Hepatocyte (in vitro differentiated cells): ENCODE results near the gene ABTB1. TPM values are rescaled to one million over a fixed set of nuclear protein-coding genes. Genes with fewer than 3 reads are reported as not detected.

Experiments used
- DNase-seq: peaks from one replicate; pipeline ENCODE4 v3.0.0-alpha.2; 2016; ENCODE audit warnings: low spot score
- H2AFZ ChIP-seq: fragments of 200-600 bp; sonication (generic); 2 replicates; pipeline ENCODE4 v1.6.0; 2016; ENCODE audit warnings: antibody characterized with exemption, mild to moderate bottlenecking
- H3K27ac ChIP-seq: fragments of 200-600 bp; sonication (generic); 2 replicates; pipeline ENCODE4 v1.5.1; 2016; ENCODE audit warnings: mild to moderate bottlenecking
- H3K27me3 ChIP-seq: fragments of 200-600 bp; sonication (generic); 2 replicates; pipeline ENCODE4 v1.6.1; 2016
- H3K36me3 ChIP-seq: fragments of 200-600 bp; sonication (generic); replicated peaks from 2 replicates; pipeline ENCODE4 v1.5.1; 2016; ENCODE audit warnings: low read depth; ENCODE audit not compliant: insufficient read depth
- H3K4me1 ChIP-seq: fragments of 200-600 bp; sonication (generic); 2 replicates; pipeline ENCODE4 v1.5.1; 2016; ENCODE audit warnings: mild to moderate bottlenecking, moderate library complexity; ENCODE audit not compliant: insufficient read depth
- H3K4me2 ChIP-seq: fragments of 200-600 bp; sonication (generic); 2 replicates; pipeline ENCODE4 v1.6.0; 2016
- H3K4me3 ChIP-seq: fragments of 200-600 bp; sonication (generic); 2 replicates; pipeline ENCODE4 v1.5.1; 2016; ENCODE audit warnings: mild to moderate bottlenecking
- H3K79me2 ChIP-seq: fragments of 200-600 bp; sonication (generic); 2 replicates; pipeline ENCODE4 v1.6.0; 2017; ENCODE audit warnings: mild to moderate bottlenecking
- H3K9me2 ChIP-seq: fragments of 200-600 bp; sonication (generic); replicated peaks from 2 replicates; pipeline ENCODE4 v1.6.0; 2017; ENCODE audit warnings: mild to moderate bottlenecking; ENCODE audit not compliant: insufficient read depth
- H3K9me3 ChIP-seq: fragments of 200-600 bp; sonication (generic); 2 replicates; pipeline ENCODE4 v1.5.1; 2016; ENCODE audit warnings: low read depth, mild to moderate bottlenecking
- H4K20me1 ChIP-seq: fragments of 200-600 bp; sonication (generic); 2 replicates; pipeline ENCODE4 v1.6.0; 2016; ENCODE audit warnings: mild to moderate bottlenecking; ENCODE audit not compliant: insufficient read depth, poor library complexity, severe bottlenecking
- CTCF ChIP-seq: fragments of 200-600 bp; sonication (generic); IDR thresholded peaks from 2 replicates; pipeline ENCODE4 v1.5.1; 2016; ENCODE audit warnings: antibody characterized with exemption, mild to moderate bottlenecking; ENCODE audit not compliant: poor library complexity
- EZH2 ChIP-seq: fragments of 200-600 bp; sonication (generic); IDR thresholded peaks from 2 replicates; pipeline ENCODE4 v1.6.1; 2016; ENCODE audit warnings: antibody characterized with exemption, mild to moderate bottlenecking, borderline replicate concordance
- EZH2phosphoT487 ChIP-seq: fragments of 200-600 bp; sonication (generic); IDR thresholded peaks from one replicate; pipeline ENCODE4 v1.6.1; 2018; ENCODE audit warnings: antibody characterized with exemption, mild to moderate bottlenecking, low read depth, moderate library complexity; ENCODE audit not compliant: unreplicated experiment, severe bottlenecking
- WGBS: methylation state at CpG from one replicate; pipeline ENCODE4 v1.1.6; 2016; ENCODE audit warnings: low lambda C conversion rate; ENCODE audit errors: missing lambda C conversion rate; 5-methylcytosine and 5-hydroxymethylcytosine counted together
- polyA plus RNA-seq: library from polyadenylated mRNA; unstranded; fragments of >200 nt; fragmentation: Nextera tagmentation; extraction: Ambion mirVana; gene quantifications from 2 replicates; pipeline ENCODE4 v1.2.1, GENCODE V29; 2016
- total RNA-seq: library from RNA; depleted of rRNA; stranded (reverse); fragments of >200 nt; gene quantifications from 2 replicates; pipeline ENCODE4 v1.2.3, GENCODE V29; 2014

Gene ABTB1
- total and polyA plus RNA-seq, 2 experiments from 2014 or later: 4.7 to 13.8 TPM

GRCh38 chr3:127707851-127708411, 35.2 kb downstream of the ABTB1 start:
- Histone ChIP-seq H3K36me3 (no peaks in the 10 kb centered on the region), H3K79me2 (no peaks in the 10 kb centered on the region), H3K27me3 (no peaks in the 10 kb centered on the region), H3K9me3 (no peaks in the 10 kb centered on the region), H3K27ac (no peak overlapping the region), H3K4me2 (no peak overlapping the region), H3K4me1 (no peaks in the 10 kb centered on the region), H3K9me2 (no peaks in the 10 kb centered on the region), H3K4me3 (no peak overlapping the region), H4K20me1 (no peaks in the 10 kb centered on the region), H2AFZ (no peak overlapping the region)
- no peak for DNase-seq
- TF ChIP-seq EZH2 (no peak), CTCF (no peak), EZH2phosphoT487 (no peak)
- 52% methylated on average over 13 of the region's 13 CpGs for WGBS

DNA sequence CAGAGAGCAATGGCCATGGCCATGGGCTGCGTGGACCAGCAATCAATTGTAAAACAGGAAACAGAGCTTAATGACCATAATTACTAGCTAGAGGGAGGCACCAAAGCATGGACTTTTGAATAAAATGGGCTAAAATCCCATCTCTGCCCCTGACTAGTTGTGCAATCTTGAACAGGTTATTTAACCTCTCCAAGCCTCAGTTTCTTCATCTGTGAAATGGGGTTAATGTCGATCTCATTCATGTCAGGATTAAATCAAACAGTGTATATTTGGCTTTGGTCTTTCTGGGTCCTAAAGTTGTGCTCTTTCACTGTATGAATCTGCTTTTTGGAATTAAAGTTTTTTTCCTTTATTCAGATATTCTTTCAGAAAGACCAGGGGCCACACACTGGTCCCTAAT, 36.1 kb downstream of the ABTB1 start:
- H3K9me2 ChIP-seq: no peaks in the 10 kb centered on the region
- DNase-seq: no peak
- H3K4me1 ChIP-seq: no peaks in the 10 kb centered on the region
- H2AFZ ChIP-seq: no peak overlapping the region
- 79% methylated on average over 2 of the region's 2 CpGs for WGBS
- no peaks in the 10 kb centered on the region for H4K20me1 ChIP-seq
- H3K4me3 ChIP-seq: no peak overlapping the region
- no peak overlapping the region for H3K27ac ChIP-seq
- no peaks in the 10 kb centered on the region for H3K36me3 ChIP-seq
- H3K27me3 ChIP-seq: no peaks in the 10 kb centered on the region
- H3K79me2 ChIP-seq: no peaks in the 10 kb centered on the region
- H3K4me2 ChIP-seq: no peak overlapping the region
- H3K9me3 ChIP-seq: no peaks in the 10 kb centered on the region
- no peak for TF ChIP-seq EZH2
- no peak for TF ChIP-seq CTCF

- WGBS: 81% methylated on average over 3 of the region's 3 CpGs
- no peak overlapping the region for H2AFZ ChIP-seq
- no peaks in the 10 kb centered on the region for H3K27me3 ChIP-seq
- H3K9me2 ChIP-seq: no peaks in the 10 kb centered on the region
- TF ChIP-seq CTCF (no peak), EZH2phosphoT487 (no peak), EZH2 (no peak)
- no peaks in the 10 kb centered on the region for H3K36me3 ChIP-seq
- H3K9me3 ChIP-seq: no peaks in the 10 kb centered on the region
- no peak for DNase-seq
- no peaks in the 10 kb centered on the region for H3K79me2 ChIP-seq
- H3K4me1 ChIP-seq: no peaks in the 10 kb centered on the region
- H4K20me1 ChIP-seq: no peaks in the 10 kb centered on the region
- H3K4me2 ChIP-seq: no peak overlapping the region
- H3K4me3 ChIP-seq: no peak overlapping the region
- no peak overlapping the region for H3K27ac ChIP-seq
These were observed 36.7 kb downstream of the ABTB1 start for GRCh38 chr3:127709320-127710060.
